ENCODE measurements around the gene CDK6.

Gene CDK6

DNA sequence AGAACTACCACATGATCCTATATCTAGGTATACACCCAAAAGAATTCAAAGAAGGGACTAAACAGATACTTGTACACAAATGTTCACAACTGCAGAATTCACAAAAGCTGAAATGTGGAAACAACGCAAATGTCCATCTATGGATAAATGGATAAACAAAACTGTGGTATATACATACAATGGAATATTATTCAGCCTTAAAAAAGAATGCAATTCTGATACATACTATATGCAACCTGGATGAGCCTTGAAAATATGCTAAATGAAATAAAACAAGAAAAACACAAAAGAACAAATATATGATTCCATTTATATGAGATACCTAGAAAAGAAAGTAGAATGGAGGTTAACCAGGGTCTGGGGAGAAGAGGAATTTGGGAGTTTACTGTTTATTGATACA lies 253.4 kb downstream of the CDK6 start:
- DNase-seq (ENCODE audit: low spot score), result no peak
- TF ChIP-seq, protein P1, sequence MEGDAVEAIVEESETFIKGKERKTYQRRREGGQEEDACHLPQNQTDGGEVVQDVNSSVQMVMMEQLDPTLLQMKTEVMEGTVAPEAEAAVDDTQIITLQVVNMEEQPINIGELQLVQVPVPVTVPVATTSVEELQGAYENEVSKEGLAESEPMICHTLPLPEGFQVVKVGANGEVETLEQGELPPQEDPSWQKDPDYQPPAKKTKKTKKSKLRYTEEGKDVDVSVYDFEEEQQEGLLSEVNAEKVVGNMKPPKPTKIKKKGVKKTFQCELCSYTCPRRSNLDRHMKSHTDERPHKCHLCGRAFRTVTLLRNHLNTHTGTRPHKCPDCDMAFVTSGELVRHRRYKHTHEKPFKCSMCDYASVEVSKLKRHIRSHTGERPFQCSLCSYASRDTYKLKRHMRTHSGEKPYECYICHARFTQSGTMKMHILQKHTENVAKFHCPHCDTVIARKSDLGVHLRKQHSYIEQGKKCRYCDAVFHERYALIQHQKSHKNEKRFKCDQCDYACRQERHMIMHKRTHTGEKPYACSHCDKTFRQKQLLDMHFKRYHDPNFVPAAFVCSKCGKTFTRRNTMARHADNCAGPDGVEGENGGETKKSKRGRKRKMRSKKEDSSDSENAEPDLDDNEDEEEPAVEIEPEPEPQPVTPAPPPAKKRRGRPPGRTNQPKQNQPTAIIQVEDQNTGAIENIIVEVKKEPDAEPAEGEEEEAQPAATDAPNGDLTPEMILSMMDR (IDR thresholded peaks at IDR 0.05; ENCODE audit: extremely low read depth, missing control alignments), result no peak

DNA sequence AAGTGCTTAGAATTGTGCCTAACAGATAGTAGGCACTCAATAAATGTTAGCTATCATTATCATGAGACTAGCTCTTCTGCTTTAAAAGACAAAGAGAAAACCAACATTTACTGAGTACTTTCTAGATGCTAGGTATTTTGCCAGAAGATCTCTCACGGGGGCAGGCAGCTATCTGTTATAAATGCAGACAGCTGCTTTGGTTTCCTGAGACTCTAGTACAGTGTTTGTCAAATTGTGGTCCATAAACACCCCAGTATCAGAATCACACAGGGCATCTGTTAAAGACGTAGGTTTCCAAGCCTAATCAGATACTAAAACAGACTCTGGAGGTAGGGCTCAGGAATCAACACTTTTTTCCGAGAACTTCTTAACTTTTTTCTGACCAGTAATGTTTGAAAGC lies 260.1 kb downstream of the CDK6 start:
- DNase-seq (ENCODE audit: low spot score), result no peak
- TF ChIP-seq, protein P1 (IDR thresholded peaks at IDR 0.05; ENCODE audit: extremely low read depth, missing control alignments), result no peak

DNA sequence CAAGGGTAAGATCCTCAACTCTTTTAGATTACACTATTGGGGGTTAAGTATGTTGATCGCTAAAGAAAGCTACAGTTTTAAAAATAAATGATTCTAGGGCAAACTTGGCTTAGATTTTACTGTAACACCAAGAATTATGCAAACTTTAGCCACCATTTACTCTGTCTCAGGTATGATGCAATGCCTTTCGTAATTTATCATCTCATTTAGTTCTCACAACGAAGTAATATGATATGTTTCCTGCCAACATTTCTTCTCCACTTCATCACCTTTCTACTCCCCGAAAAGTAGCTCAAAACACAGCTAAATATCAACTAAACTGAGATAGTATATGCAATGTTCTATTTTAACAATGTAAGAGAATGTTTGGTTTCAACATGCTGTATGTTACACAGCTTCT lies 267.2 kb downstream of the CDK6 start:
- no peak for DNase-seq (ENCODE audit: low spot score)
- TF ChIP-seq, protein P1 (IDR thresholded peaks at IDR 0.05; ENCODE audit: extremely low read depth, missing control alignments), result no peak

DNA sequence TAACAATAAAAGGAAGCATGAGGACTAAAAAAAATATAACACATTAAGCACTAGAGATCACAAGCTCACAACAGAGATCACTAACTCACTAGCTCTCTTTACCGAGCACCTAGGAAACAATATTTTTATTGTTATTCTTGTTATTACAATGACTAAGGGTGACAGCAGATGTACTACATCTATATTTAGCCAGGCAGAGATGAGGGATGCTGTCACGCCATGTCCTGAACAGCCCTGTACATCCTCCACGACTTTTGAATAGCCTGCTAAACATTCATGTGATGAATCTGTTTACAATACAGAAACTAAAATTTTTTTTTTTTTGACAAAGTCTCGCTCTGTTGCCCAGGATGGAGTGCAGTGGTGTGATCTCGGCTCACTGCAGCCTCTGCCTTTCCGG lies 268.9 kb downstream of the CDK6 start:
- DNase-seq (ENCODE audit: low spot score), result no peak
- TF ChIP-seq, protein P1 (IDR thresholded peaks at IDR 0.05; ENCODE audit: extremely low read depth, missing control alignments), result no peak

DNA sequence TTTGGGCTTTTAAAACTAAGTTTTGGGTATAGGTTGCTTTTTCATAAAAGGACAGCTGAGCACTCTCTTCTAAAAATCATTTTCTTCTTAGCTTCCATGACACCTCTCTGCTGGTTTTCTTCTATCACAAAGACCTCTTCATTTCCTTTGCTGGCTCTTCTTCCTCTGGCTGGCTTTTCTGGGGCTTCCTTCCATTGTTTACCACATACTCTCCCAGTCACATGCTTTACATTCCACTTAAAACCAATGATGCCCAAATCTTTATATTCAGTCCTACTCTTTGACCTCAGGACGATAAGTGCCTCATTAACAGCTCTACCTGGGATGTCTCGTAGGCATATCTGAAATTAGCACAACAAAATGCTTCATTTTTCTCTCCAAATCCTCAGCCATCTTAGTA lies 273.0 kb downstream of the CDK6 start:
- no peak for DNase-seq (ENCODE audit: low spot score)
- TF ChIP-seq, protein P1 (IDR thresholded peaks at IDR 0.05; ENCODE audit: extremely low read depth, missing control alignments), result no peak

DNA sequence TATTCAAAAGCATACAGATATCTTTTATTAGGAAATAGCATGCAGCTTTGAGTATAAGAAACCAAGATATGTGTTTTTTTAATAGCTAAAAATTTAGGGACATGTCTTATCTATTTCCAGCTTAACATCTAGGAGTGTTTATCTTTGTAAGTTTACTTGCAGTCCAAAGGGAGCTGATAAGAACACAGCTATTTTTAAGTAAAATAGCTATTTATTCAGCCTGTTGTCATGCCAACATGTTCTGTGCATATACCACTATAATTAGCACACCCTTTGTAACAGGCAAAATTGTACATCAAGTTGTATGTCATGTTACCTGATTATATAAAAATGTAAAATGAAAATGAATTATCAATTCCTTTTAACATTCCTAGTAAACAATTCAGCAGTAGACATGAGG lies 275.8 kb downstream of the CDK6 start:
- no peak for DNase-seq (ENCODE audit: low spot score)
- TF ChIP-seq, protein P1 (IDR thresholded peaks at IDR 0.05; ENCODE audit: extremely low read depth, missing control alignments), result no peak

DNA sequence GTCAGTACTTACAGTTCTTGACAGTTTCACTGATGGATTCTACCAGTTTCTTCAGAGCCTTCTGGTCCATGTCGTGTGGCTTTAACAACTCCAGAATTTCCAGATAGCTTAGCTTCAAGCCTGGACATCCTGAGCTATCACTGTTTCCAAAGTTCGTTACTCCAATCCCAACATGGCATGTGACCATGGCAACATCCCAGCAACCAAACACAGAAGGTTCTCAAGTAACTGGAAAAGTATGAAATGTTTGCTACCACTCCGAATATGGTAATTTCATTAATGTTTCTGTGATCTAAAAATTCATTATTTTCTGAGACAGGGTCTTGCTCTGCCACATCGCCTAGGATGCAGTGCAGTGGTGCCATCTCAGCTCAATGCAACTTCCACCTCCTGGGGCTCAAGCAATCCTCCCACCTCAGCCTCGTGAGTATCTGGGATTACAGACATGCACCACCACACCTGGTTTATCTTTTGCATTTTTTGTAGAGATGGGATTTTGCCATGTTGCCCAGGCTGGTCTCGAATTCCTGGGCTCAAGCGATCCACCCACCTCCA lies 278.5 kb downstream of the CDK6 start:
- TF ChIP-seq, protein P1 (IDR thresholded peaks at IDR 0.05; ENCODE audit: extremely low read depth, missing control alignments), result no peak
- no peak for DNase-seq (ENCODE audit: low spot score)

All from GM20000 (cell line).